HEK293T (cell line): ENCODE data around the gene USP32.

Source experiments
- ARNT ChIP-seq: fragments of 450-650 bp; IDR thresholded peaks from 2 replicates; pipeline ENCODE4 v1.6.1; 2017; ENCODE audit warnings: mild to moderate bottlenecking
- BHLHE40 ChIP-seq: fragments of 450-650 bp; IDR thresholded peaks from 2 replicates; pipeline ENCODE4 v1.6.1; 2016; ENCODE audit warnings: mild to moderate bottlenecking, moderate library complexity, borderline replicate concordance
- CTBP1 ChIP-seq: fragments of 450-650 bp; IDR thresholded peaks from 2 replicates; pipeline ENCODE4 v1.6.1; 2016; ENCODE audit warnings: borderline replicate concordance
- FOXK2 ChIP-seq: fragments of 450-650 bp; IDR thresholded peaks from 2 replicates; pipeline ENCODE4 v1.6.1; 2016; ENCODE audit warnings: mild to moderate bottlenecking
- FOXM1 ChIP-seq: fragments of 450-650 bp; IDR thresholded peaks from 2 replicates; pipeline ENCODE4 v1.6.1; 2017; ENCODE audit warnings: mild to moderate bottlenecking, borderline replicate concordance
- HDGF ChIP-seq: fragments of 450-650 bp; IDR thresholded peaks from 2 replicates; pipeline ENCODE4 v1.6.1; 2017; ENCODE audit warnings: antibody characterized with exemption, borderline replicate concordance
- L3MBTL2 ChIP-seq: fragments of 450-650 bp; conservative IDR thresholded peaks from 2 replicates; pipeline ENCODE4 v1.6.1; 2016; ENCODE audit warnings: mild to moderate bottlenecking
- LEF1 ChIP-seq: fragments of 450-650 bp; IDR thresholded peaks from 2 replicates; pipeline ENCODE4 v1.6.1; 2017; ENCODE audit warnings: mild to moderate bottlenecking, borderline replicate concordance
- SUZ12 ChIP-seq: fragments of 450-650 bp; IDR thresholded peaks from 2 replicates; pipeline ENCODE4 v1.6.1; 2016; ENCODE audit warnings: mild to moderate bottlenecking
- TF ChIP-seq, protein P1 (sequence below): fragments of 450-650 bp; IDR thresholded peaks from 2 replicates; pipeline ENCODE4 v1.6.1; 2016

DNA sequence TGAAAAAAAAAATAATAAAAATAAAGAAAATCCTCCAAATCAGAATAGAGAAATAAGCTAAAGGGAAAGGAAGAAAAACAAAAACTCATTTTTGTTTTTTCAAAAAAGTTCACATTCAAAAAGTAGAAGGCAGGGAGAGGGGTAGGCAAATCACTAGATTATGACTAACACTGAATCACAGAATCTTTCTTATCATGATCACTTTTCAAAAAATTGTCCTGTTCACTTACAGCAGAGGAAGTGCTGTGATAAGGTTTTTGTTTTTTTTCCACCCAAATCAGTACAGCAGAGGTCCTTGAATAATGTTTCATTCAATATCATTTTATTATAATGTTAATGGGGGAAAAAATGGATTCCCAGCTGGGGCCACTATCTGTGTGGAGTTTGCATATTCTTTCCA lies 135.8 kb downstream of the USP32 start:
- TF ChIP-seq L3MBTL2, result no peak
- TF ChIP-seq HDGF, result no peak
- TF ChIP-seq CTBP1, result no peak
- no peak for TF ChIP-seq ARNT
- no peak for TF ChIP-seq FOXM1
- TF ChIP-seq BHLHE40, result no peak
- no peak for TF ChIP-seq FOXK2
- TF ChIP-seq, protein P1, sequence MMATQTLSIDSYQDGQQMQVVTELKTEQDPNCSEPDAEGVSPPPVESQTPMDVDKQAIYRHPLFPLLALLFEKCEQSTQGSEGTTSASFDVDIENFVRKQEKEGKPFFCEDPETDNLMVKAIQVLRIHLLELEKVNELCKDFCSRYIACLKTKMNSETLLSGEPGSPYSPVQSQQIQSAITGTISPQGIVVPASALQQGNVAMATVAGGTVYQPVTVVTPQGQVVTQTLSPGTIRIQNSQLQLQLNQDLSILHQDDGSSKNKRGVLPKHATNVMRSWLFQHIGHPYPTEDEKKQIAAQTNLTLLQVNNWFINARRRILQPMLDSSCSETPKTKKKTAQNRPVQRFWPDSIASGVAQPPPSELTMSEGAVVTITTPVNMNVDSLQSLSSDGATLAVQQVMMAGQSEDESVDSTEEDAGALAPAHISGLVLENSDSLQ, result no peak
- no peak for TF ChIP-seq SUZ12
- no peak for TF ChIP-seq LEF1
